NCI-H460 (cell line): Measurements from ENCODE around the gene LPO. TPM values are rescaled to one million over a fixed set of nuclear protein-coding genes. Genes with fewer than 3 reads are reported as not detected.

Experiments used
- DNase-seq: peaks from one replicate; pipeline ENCODE4 v3.0.0-alpha.2; 2016; ENCODE audit warnings: low read depth; ENCODE audit errors: extremely low read depth
- total RNA-seq: library from RNA; depleted of rRNA; stranded (reverse); fragments of >200 nt; shearing (Covaris generic); gene quantifications from 2 replicates; pipeline ENCODE4 v1.2.3, GENCODE V29; 2014

The LPO gene
- total RNA-seq, 1 experiment from 2014 or later = 0.07 TPM

DNA sequence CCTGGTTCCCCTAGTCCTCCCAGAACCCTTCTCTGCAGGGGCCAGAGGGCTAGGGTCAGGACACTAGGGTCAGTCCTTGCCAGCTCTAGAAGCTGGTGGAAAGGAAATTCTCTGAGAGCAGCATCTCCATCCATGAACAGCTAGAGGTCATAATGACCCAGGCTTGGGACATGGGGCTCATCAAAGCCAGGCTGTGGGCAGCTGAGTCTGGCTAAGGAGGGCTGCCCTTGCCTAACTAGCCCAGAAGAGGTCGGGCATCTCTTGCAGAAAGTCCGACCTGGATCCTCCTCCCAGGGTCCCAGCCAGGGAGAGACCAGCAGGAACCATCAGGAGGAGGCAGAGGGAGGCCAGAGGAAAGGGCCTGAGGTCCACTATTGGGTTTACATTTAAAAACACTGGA lies 38.0 kb downstream of the LPO start:
- no peak for DNase-seq

DNA sequence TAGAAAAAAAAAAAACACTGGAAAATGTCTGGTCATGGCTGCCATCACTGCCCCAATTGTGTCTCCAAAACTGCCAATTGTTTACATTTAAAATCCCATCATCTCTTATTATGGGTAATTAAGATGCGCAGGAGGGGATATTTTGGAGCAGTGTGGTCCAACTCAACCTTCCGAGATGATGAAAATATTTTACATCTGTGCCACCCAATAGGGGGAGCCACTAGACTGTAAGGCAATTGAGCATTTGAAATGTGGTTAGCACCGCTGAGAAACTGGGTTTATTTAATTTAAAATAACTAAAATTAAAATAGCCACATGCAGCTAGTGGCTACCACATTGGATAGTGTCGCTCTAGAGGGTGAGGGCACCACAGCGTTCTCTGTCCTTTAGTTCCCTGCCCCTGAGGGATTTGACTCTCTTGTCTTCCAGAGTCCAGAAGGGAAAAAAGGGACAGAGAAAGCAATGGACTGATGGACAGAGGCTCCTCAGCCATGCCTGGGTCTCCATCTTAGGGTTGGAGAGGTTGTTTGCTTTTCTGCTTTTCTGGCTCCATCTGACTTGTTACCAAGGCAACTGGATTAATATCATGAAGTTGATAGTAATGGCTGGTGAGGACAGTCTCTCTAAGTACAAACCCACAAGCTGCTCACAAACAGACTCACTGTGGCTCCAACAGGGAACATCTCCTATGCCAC lies 38.9 kb downstream of the LPO start:
- DNase-seq = no peak

DNA sequence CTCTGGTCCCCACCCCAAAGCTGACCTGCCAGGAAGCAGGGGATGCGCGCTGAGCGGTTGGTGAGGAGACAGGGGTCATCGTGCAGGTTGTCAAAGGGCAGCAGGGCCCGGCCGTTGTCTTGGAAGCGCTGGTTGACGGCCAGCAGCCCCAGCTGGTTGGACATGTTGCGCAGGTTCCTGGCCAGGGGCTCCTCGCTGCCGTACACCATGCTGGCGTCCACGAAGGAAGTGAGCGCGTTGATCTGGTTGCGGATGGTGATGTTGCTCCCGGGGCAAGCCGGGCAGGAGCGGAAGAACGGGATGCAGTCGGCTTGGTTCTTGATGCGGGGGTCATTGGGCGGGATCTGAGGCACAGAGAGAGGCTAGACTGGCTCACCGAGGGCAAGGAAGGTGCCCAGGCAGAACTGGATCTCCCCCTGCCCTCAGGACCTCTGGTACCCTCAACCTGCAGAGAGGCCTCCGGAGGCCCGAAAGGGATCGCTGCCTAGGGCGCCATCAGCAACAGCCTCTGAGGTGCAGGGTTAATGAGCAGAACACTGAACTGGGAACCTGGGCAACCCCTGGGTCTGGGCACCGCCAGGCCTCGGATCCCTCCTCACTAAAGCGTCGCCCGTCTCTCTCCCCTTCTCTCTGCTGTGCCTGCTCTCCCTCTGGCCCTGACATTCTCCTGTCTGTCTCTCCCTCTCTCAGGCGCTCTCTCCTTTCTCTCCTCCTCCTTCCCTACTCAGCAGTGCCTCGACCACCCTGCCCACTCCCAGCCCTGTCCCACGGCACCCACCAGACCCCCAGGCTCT lies 39.6 kb downstream of the LPO start:
- no peak for DNase-seq

DNA sequence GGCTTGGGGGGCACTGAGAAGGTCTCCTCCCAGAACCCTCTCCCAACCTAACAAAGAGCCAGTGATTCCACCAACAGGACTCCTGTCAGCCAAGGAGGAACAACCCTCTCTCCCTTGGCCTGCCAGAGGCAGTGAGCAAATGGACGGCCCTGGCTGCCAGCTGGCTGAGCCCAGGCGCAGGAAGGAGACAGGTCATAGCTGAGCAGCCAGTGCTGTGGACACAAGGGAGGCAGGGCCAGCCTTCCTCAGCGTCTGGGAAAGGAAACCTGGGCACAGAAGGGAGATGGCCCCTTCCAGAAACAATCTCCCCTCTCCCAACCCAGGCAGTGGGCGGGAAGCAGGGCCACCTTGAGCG lies 40.3 kb downstream of the LPO start:
- DNase-seq = no peak

DNA sequence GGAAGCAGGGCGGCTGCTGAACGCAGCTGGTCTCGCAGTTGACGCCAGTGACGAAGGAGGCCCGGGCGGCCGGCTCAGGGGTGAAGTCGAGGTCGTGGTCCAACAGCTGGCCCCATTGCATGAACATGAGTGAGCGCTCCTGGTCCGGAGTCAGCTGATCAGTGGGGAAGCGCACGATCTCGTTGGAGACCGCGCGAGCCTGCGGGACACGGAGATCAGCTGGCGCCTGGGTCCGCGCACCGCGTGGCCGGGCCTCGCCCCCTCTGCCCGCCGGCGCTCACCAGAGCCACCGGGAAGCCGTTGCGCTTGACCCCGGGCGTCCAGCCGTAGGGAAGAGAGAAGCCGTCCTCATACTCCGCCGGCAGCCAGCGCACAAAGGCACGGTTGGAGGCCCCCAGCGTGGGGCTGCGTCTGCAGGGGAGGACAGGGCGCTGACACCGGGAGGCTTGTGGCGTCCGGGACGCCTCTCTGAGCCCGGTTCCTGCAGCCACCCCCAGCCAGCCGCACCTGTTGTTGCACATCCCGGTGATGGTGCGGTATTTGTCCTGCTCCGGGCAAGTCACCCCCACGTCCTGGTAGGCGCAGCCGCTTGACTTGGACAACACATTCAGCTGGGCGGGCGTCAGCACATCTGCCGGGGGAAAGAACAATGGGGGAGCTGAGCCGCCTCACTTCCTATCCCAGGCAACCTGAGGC lies 40.8 kb downstream of the LPO start:
- DNase-seq = no peak

DNA sequence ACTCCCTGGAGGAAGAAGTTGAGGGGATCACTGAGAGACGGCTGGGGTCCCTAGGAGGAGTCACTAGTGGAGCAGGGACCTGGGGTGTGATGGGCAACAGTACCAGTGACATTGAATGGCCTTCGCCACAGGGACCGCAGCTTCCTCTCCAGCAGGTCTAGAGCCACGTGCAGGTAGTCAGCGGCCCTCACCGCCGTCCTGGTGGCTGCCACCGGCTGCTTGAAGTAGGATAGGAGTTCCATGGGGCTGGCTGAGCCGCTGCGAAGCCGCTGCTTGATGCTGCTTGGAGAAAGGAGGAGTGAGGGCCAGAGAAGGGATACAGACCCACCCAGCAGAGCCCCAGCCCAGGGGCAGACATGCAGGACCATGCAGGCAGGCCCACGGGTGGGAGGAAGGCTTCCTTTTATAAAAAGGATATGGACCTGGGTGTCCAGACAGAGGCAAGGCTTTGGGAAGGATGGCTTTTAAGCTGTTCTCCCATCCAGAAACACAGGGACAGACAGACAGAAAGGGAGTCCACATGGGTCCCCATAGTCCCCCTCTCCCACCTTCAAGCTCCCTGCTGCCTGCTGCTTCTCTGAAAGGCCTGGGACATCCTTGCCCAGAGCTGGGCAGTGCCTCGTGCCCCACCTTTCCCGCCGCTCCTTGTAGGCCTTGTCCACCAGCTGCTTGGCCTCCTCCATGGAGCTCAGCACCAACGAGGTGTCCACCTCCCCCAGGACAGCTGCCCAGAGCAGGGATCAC lies 41.5 kb downstream of the LPO start:
- no peak for DNase-seq

DNA sequence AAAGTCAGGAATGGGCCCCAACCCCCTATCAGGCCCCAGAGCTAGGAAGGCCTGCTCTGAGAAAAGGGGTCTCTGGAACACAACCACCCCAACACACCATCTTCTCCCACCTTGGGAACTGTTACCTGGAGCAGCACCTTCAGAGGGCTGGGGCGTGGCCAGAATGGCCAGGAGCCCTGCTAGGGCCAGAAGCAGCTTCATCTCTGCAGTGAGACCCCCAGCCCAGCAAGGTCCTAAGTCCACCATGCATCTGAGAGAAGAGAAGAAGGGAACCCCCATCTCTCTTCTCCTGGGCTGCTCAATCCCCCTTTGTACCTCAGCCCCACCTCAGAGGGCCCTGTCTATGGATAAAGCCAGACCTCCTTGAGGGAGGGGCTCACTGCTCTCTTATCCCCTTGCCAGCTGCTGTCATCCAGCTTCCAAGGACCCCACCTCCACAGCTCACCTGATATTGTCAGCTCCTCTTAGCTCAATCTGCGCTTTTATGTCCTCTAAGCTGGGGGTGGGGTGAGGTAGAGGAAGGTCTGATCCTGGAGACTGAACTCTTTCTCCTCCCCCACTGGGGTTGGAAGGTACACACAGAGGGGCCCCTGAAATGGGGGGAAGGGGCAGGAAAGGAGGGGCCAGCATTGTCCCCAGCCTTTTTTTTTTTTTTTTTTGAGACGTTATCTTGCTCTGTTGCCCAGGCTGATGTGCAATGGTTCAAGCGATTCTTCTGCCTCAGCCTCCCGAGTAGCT lies 42.3 kb downstream of the LPO start, which contains the start of gene MPO:
Gene MPO (minus strand): TSS at position 456 of the 738 bp plus-strand sequence. CDS start 177 bp downstream, at position 279.
- DNase-seq = no peak

DNA sequence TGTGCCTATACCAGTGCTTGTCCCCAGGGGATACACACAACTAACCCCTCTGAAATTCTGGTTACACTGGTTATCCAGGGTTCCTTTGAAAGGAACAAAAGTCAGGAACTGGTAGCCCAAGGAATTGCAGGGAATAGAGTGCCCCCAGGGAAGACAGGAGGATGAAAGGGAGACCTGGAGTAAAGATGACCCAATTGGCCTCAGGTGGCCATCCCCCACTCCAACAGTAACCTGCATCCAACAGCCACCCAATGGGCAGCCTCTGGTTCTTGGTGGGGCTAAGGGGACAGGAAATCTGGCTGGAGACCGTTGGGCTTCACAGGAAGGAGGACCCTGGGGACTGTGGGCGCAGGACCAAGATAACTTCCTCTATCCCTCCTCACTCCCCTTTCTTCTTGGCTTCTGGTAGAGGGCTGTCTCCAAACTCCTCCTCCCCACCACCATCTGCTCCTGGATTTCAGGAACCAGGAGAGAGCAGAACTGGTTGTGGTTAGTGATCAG lies 43.2 kb downstream of the LPO start:
- DNase-seq = no peak

DNA sequence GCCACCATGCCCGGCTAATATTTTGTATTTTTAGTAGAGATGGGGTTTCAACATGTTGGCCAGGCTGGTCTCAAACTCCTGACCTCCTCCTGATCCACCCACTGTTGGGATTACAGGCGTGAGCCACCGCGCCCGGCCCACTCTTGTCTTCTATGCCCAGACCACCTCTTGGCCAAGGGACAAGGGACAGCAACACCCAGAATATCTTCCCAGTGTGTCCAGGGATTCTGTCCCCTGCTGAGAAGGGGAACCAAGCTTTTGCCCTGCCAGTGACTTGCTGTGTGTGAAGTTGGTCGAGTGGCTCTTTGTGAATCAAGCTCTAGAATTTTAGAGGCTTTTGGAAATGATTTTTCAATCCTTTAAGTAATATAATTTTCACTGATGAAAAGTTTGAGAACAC lies 44.1 kb downstream of the LPO start:
- no peak for DNase-seq

DNA sequence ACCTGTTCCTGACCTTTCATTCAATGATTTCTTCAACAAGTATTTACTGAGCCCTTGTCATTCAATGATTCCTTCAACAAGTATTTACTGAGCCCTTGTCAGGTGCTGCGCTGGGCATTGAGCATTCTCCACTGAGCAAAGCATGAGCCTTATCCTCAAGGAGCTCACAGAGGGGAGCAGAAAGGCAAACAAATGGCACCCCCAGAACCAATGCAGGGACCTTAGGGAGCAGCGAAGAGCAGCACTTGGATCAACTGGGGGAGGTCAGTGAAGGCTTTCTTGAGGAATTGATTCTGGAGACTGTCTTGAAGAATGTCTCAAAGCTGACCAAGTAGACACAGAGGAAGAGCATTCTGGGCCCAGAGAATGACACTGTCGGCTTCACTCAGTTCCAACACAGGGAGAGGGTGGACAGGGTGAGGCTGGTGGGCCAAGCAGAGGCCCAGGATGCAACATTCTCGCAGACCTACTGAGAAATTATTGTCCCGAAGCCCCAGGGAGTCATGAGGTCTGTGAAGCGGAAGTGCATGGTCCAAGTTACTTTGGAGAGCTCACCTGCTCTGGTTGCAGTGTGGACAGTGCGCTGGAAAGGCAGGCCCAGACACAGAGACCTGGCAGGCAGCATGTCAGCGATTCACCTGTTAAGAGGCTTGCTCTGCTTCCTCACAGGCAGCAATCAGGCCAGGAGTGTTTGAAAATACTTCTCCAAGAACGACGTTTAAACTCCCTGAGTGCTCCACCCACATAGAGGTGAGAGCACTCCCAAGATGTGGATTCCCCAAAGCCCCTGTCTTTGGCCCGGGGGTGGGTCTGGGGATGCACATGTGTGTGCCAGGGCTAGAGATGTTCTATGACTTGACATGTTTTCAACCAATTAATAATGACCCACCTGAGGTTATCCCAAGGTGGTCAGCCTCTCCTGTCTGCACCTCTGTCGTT lies 45.6 kb downstream of the LPO start:
- no peak for DNase-seq

DNA sequence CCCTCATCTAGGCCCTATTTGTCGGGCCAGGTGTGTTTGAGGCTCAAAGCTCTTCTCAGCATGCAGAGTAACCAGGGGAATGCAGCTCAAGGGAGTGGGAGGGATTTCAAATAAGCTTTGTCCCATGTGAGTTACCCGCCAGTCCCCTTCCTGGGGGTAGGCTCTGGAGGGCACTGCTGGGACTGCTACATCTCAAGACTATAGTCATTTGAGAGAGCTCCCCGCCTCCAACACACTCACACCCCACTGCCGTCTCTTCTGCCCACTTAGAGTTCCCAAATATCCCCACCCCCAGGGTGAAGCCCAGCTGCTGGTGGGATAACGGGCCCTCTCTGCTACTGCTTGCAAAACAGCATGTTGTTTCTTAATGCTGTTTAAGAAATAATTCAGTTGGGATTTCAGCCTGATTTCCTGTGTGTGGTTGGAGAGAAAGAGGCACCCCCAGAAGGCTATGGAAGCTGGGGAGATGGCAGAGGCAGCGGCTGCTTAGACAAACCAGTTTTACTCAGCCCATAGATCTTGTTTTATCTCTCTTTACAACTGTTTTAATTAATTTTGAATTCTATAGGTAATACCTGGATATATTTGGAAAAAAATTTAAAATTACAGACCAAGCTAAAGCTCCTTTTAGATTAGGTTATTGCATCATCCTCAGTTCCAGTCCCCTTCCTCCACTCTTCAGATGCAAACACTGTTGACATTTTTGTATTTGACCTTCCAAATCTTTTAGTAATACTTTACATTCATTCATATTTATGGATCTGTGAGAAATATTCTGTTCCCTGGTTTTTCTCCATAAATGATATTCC lies 46.4 kb downstream of the LPO start:
- no peak for DNase-seq

DNA sequence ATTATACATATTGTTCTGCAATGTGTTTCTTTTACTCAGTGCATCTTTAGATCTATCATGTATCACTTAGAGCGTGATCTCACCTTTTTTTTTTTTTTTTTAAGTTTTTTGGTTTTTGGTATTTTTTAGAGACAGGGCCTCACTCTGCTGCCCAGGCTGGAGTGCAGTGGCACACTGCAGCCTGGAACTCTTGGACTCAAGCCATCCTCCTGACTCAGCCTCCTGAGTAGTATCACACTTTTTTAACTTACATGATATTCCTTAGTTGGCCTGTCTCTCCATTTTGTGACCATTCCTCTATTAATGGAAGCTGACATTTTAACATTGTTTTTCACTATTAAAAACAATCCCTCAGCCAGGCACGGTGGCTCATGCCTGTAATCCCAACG lies 47.0 kb downstream of the LPO start:
- no peak for DNase-seq

DNA sequence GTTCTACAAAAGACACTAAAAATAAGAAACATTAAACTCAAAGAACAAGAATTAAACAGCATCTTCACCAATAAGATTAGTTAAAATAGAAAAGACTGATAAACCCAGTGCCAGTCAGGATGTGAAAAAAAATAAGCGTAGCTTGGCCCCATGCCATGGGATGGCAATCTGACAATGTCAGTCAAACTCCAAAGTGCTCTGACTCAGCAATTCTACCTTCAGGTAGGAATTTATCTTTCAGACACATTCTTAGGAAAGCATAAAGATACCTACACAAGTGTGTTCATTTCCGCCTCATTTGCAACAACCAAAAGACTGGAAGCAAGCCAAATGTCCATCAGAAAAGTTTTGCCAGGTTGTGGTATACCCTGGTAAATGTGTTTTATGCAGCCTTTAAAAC lies 51.5 kb downstream of the LPO start:
- peak; percentile 7 for DNase-seq

DNA sequence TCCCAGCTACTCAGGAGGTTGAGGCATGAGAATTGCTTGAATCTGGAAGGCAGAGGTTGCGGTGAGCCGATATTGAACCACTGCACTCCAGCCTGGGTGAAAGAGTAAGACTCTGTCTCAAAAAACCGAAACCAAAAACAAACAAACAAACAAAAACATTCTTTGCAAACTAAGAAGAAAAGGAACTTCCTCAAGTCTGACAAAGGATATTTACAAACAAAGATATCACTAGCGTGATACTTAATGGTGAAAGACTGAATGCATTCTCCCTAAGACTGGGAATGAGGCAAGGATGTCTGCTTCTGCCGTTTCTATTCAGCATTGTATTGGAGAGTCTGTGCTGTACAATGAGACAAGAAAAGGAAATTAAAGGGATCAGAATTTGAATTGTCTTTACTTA lies 52.9 kb downstream of the LPO start:
- DNase-seq = no peak

DNA sequence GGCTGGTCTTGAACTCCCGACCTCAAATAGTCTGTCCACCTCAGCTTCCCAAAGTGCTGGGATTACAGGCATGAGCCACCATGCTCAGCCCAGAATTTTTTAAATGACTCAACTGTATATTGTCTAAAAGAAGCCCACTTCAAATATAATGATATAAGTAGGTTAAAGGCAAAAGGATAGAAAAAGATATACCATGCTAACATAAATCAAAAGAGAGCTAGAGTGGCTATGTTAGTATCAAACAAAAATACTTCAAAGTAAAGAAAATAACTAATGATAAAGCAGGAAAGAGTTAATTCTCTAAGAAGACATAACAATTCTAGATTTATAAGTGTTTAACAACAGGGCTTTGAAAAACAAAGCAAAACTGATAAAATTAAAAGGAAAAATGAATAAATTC lies 55.6 kb downstream of the LPO start:
- DNase-seq = no peak

DNA sequence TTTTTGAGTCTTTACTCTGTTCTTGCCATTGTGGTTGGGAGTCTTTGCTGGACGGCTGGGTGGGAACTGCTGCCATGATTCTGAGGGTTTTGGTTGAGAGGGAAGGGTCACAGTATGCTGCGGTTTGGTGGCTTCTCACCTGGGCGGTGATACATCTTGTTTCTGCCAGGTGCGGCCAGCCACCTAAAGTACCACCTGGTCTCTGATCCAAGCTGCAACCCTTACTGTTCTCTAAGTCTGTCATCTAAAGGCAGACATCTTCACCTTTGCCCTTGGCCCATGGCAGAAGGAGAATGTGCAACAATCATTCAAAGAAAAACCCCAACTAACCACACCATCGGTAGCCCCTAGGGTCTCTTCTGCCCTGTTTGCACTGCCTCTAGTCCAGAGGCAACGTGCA lies 62.0 kb downstream of the LPO start:
- DNase-seq = no peak

DNA sequence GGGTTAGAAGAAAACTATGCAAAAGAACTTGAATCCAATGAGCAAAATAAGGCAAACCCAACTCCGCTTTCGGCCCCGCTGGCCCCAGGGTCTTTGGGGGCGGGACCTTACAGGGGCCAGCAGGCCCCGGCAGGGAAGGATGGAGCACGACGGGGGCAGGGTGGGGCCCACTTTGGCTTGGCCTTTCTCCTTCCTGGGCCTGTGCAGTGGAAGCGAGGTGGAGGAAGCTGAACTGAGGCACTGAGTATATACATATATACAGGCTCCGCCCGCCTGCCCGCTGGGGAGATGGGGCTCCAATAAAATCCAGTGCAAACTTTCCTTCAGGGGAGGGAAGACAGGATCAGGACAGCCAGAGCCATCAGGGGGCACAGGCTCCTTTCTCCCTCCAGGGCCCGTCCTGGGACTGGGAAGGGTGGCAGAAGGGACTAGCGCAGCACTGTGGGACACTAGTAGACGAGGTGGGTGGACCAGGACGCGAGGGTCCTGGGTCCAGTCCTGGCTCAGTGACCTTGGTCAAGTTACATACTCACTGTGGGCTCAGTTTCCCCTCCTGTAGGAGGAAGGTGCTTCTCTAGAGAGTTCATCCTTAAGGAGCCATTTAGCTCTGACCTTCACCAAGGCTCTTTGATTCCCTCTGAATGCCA lies 63.2 kb downstream of the LPO start:
- DNase-seq = no peak
